SH-SY5Y (cell line): ENCODE results near the gene NMNAT2.

Experiments
- GATA2 ChIP-seq: IDR thresholded peaks from 2 replicates; pipeline ENCODE4 v1.6.1; 2011; ENCODE audit warnings: mild to moderate bottlenecking, low read depth, low read length
- GATA3 ChIP-seq: IDR thresholded peaks from 2 replicates; pipeline ENCODE4 v1.6.1; 2011; ENCODE audit warnings: low read depth, mild to moderate bottlenecking, low read length, moderate library complexity

- TF ChIP-seq GATA2 (no peak), GATA3 (no peak)
Observed at GRCh38 chr1:183449223-183449770, 31.1 kb upstream of the NMNAT2 start.
